Astrocyte (in vitro differentiated cells and primary cell): ENCODE results near the gene PRKAG3.

Source experiments
- CTCF ChIP-seq: IDR thresholded peaks from 2 replicates; pipeline ENCODE4 v1.5.1; 2011; ENCODE audit warnings: low read depth, mild to moderate bottlenecking, inconsistent platforms, low read length, moderate library complexity; ENCODE audit not compliant: insufficient read depth
- EZH2 ChIP-seq: IDR thresholded peaks from 2 replicates; pipeline ENCODE4 v1.6.1; 2012; ENCODE audit warnings: mild to moderate bottlenecking, low read length, inconsistent platforms; ENCODE audit not compliant: insufficient read depth

GRCh38 chr2:218863021-218863520 is 31.5 kb upstream of the PRKAG3 start:
- no peak for TF ChIP-seq CTCF
- no peak for TF ChIP-seq EZH2
